Caki2 (cell line): ENCODE measurements around the gene CD68. TPM values are rescaled to one million over a fixed set of nuclear protein-coding genes. Genes with fewer than 3 reads are reported as not detected.
A peak's percentile ranks its signal among the peaks of the same experiment; 100 is the strongest.

Experiments
- DNase-seq: peaks from one replicate; pipeline ENCODE4 v3.0.0-alpha.2; 2015; ENCODE audit warnings: low read depth
- in situ Hi-C: cut with HindIII; loops from 2 replicates; pipeline ENCODE4 v1.10.0; 2016; ENCODE audit warnings: low sequenced_read_pairs, low pct_unique_long_range_greater_than_20kb, mixed read lengths
- total RNA-seq: library from RNA; depleted of rRNA; stranded (reverse); fragments of >200 nt; shearing (Covaris generic); gene quantifications from 2 replicates; pipeline ENCODE4 v1.2.3, GENCODE V29; 2014; ENCODE audit warnings: low replicate concordance; rRNA removed

CD68 gene
- 57.9 and 93.2 TPM in 2 replicates for total RNA-seq

- in situ Hi-C loops: no loop called here
- DNase-seq: peak; percentile 94
Measured at GRCh38 chr17:7579001-7579833, at the start of gene CD68. TSS of gene CD68 (plus strand) at chr17:7579638. CDS start at chr17:7579678, 40 bp downstream.

GRCh38 chr17:7530023-7530900, 49.2 kb upstream of the CD68 start:
- in situ Hi-C loops: no loop called here
- DNase-seq: peak; percentile 56

- DNase-seq: no peak
- in situ Hi-C loops: no loop called here
Measured at GRCh38 chr17:7538050-7538449, 41.4 kb upstream of the CD68 start.

- in situ Hi-C loops: no loop called here
- DNase-seq: no peak
Measured at GRCh38 chr17:7538891-7539545, 40.4 kb upstream of the CD68 start.

GRCh38 chr17:7541074-7541621, 38.3 kb upstream of the CD68 start:
- no peak for DNase-seq
- in situ Hi-C loops: no loop called here

- in situ Hi-C loops: no loop called here
- DNase-seq: no peak
Measured at GRCh38 chr17:7544911-7545310, 34.5 kb upstream of the CD68 start.

GRCh38 chr17:7548585-7549400, 30.6 kb upstream of the CD68 start, which contains the start of gene TNFSF12:
TSS of gene TNFSF12 (plus strand) at chr17:7549058. CDS start at chr17:7549154, 96 bp downstream.
- DNase-seq: no peak
- in situ Hi-C loops: no loop called here

- in situ Hi-C loops: no loop called here
Measured at GRCh38 chr17:7549401-7550055, 29.9 kb upstream of the CD68 start.

GRCh38 chr17:7550344-7550743, 29.1 kb upstream of the CD68 start:
- in situ Hi-C loops: no loop called here
- no peak for DNase-seq

More at GRCh38 chr17:7549401-7550055, 29.9 kb upstream of the CD68 start:
- DNase-seq: no peak

- DNase-seq: no peak
- in situ Hi-C loops: no loop called here
Measured at GRCh38 chr17:7551396-7551795, 28.0 kb upstream of the CD68 start.

- in situ Hi-C loops: no loop called here
- no peak for DNase-seq
Measured at GRCh38 chr17:7552621-7553051, 26.8 kb upstream of the CD68 start.

GRCh38 chr17:7553356-7553755, 26.1 kb upstream of the CD68 start:
- in situ Hi-C loops: no loop called here
- DNase-seq: no peak

GRCh38 chr17:7555320-7555948, 24.0 kb upstream of the CD68 start:
- no peak for DNase-seq
- in situ Hi-C loops: no loop called here

- in situ Hi-C loops: no loop called here
- no peak for DNase-seq
Measured at GRCh38 chr17:7556627-7557026, 22.8 kb upstream of the CD68 start.

- DNase-seq: no peak
- in situ Hi-C loops: no loop called here
Measured at GRCh38 chr17:7557147-7557764, 22.2 kb upstream of the CD68 start.
